GM12801 (cell line): ENCODE results near the gene DIP2C.

Source experiments
- CTCF ChIP-seq: IDR thresholded peaks from one replicate; pipeline ENCODE4 v1.5.1; 2011; ENCODE audit warnings: control low read depth; ENCODE audit not compliant: insufficient read length; ENCODE audit errors: extremely low read depth

The DIP2C gene

GRCh38 chr10:511101-511848, 178.2 kb downstream of the DIP2C start:
- TF ChIP-seq CTCF, result peak; percentile 75

- no peak for TF ChIP-seq CTCF
Measured at GRCh38 chr10:510415-510881, 179.0 kb downstream of the DIP2C start.

GRCh38 chr10:509361-510102, 179.9 kb downstream of the DIP2C start:
- TF ChIP-seq CTCF, result no peak

- no peak for TF ChIP-seq CTCF
Measured at GRCh38 chr10:508726-509125, 180.7 kb downstream of the DIP2C start.

GRCh38 chr10:507908-508444, 181.5 kb downstream of the DIP2C start:
- TF ChIP-seq CTCF, result no peak

- TF ChIP-seq CTCF, result no peak
Measured at GRCh38 chr10:507355-507699, 182.1 kb downstream of the DIP2C start.

- no peak for TF ChIP-seq CTCF
Measured at GRCh38 chr10:506451-507354, 182.8 kb downstream of the DIP2C start.
